Smooth muscle cell (in vitro differentiated cells): ENCODE measurements around the gene NAPSA. TPM values are rescaled to one million over a fixed set of nuclear protein-coding genes. Genes with fewer than 3 reads are reported as not detected.

Experiments
- DNase-seq: peaks from one replicate; lab custom pipeline; 2025; ENCODE audit not compliant: unreplicated experiment; lab: John Stamatoyannopoulos, UW
- H2AFZ ChIP-seq: fragments of 200-600 bp; sonication (generic); 2 replicates; pipeline ENCODE4 v1.6.0; 2016; ENCODE audit warnings: antibody characterized with exemption, low read depth, mild to moderate bottlenecking
- H3F3A ChIP-seq: fragments of 200-600 bp; sonication (generic); 2 replicates; pipeline ENCODE4 v1.6.0; 2017; ENCODE audit warnings: antibody characterized with exemption, low read depth
- H3K27ac ChIP-seq: fragments of 200-600 bp; sonication (generic); 2 replicates; pipeline ENCODE4 v1.5.1; 2016; ENCODE audit warnings: low read depth, mild to moderate bottlenecking
- H3K27me3 ChIP-seq: fragments of 200-600 bp; sonication (generic); 2 replicates; pipeline ENCODE4 v1.6.1; 2016; ENCODE audit warnings: low read depth, mild to moderate bottlenecking
- H3K36me3 ChIP-seq: fragments of 200-600 bp; sonication (generic); 2 replicates; pipeline ENCODE4 v1.5.1; 2016; ENCODE audit warnings: low read depth
- H3K4me1 ChIP-seq: fragments of 200-600 bp; sonication (generic); 2 replicates; pipeline ENCODE4 v1.5.1; 2016; ENCODE audit warnings: low read depth
- H3K4me2 ChIP-seq: fragments of 200-600 bp; sonication (generic); 2 replicates; pipeline ENCODE4 v1.6.0; 2016; ENCODE audit warnings: mild to moderate bottlenecking
- H3K4me3 ChIP-seq: fragments of 200-600 bp; sonication (generic); 2 replicates; pipeline ENCODE4 v1.5.1; 2016; ENCODE audit warnings: mild to moderate bottlenecking
- H3K79me2 ChIP-seq: fragments of 200-600 bp; sonication (generic); 2 replicates; pipeline ENCODE4 v1.6.0; 2016; ENCODE audit warnings: low read depth, mild to moderate bottlenecking
- H3K9ac ChIP-seq: fragments of 200-600 bp; sonication (generic); 2 replicates; pipeline ENCODE4 v1.6.0; 2016; ENCODE audit warnings: low read depth
- H3K9me3 ChIP-seq: fragments of 200-600 bp; sonication (generic); replicated peaks from 2 replicates; pipeline ENCODE4 v1.5.1; 2016; ENCODE audit warnings: low read depth
- H4K20me1 ChIP-seq: fragments of 200-600 bp; sonication (generic); 2 replicates; pipeline ENCODE4 v1.6.0; 2016; ENCODE audit warnings: low read depth
- WGBS: methylation state at CpG from one replicate; pipeline ENCODE4 v1.1.7; 2016; ENCODE audit warnings: low lambda C conversion rate; 5-methylcytosine and 5-hydroxymethylcytosine counted together
- polyA plus RNA-seq: library from polyadenylated mRNA; unstranded; fragments of >200 nt; fragmentation: Nextera tagmentation; extraction: Ambion mirVana; gene quantifications from 2 replicates; pipeline ENCODE4 v1.2.1, GENCODE V29; 2016
- total RNA-seq: library from RNA; depleted of rRNA; stranded (reverse); fragments of >200 nt; gene quantifications from 2 replicates; pipeline ENCODE4 v1.2.3, GENCODE V29; 2014
- TF ChIP-seq, protein P1 (sequence below): fragments of 200-600 bp; sonication (generic); IDR thresholded peaks from 2 replicates; pipeline ENCODE4 v1.5.1; 2017; ENCODE audit warnings: borderline replicate concordance, mild to moderate bottlenecking, antibody characterized with exemption; ENCODE audit not compliant: insufficient read depth, poor library complexity, severe bottlenecking

Gene NAPSA
- total and polyA plus RNA-seq, 2 experiments from 2014 or later, result 0.27 to 0.65 TPM

DNA sequence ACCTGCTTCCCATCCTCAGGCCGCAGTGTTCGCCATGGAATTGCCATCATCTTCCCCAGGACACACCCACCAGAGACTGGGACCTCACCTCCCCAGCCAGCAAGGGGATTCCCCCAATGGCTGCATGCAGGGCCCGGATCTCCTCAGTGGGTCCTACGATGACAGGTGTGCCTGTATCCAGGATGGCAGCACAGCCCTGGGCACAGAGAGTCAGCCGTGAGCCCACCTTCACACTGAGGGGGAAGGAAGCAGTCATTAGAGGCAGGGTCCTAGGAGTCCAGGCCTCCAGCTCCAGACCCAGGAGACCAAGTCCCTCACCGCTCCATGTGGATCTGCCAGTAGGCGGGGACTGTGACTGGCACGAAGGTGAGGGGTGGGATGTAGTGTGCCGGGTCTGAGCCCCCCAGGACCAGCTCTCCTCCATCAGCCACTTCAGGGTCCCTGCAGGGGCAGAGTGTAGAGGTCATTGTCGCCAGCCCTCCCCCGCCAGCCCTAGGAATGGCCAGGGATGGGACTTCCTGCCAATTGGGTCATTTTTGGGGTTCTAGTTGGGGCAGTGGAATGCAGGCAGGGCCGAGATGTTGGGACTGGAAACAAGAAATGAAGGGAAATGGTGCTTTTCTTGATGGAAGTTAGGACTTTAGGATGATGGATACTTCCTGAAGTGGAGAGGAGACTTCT lies 30.6 kb downstream of the NAPSA start:
- H4K20me1 ChIP-seq, result no peaks in the 10 kb centered on the region
- no peak overlapping the region for H3K27ac ChIP-seq
- peaks cover 12% of the 10 kb centered on the region for H3F3A ChIP-seq
- peaks cover 13% of the 10 kb centered on the region for H3K4me1 ChIP-seq
- no peak overlapping the region for H3K4me2 ChIP-seq
- no peaks in the 10 kb centered on the region for H3K36me3 ChIP-seq
- no peaks in the 10 kb centered on the region for H3K9me3 ChIP-seq
- no peak for DNase-seq
- 96% methylated on average over 12 of the region's 12 CpGs for WGBS
- no peak overlapping the region for H3K9ac ChIP-seq
- H3K4me3 ChIP-seq, result no peak overlapping the region
- H3K27me3 ChIP-seq, result no peaks in the 10 kb centered on the region
- no peaks in the 10 kb centered on the region for H3K79me2 ChIP-seq
- no peak overlapping the region for H2AFZ ChIP-seq
- TF ChIP-seq, protein P1, sequence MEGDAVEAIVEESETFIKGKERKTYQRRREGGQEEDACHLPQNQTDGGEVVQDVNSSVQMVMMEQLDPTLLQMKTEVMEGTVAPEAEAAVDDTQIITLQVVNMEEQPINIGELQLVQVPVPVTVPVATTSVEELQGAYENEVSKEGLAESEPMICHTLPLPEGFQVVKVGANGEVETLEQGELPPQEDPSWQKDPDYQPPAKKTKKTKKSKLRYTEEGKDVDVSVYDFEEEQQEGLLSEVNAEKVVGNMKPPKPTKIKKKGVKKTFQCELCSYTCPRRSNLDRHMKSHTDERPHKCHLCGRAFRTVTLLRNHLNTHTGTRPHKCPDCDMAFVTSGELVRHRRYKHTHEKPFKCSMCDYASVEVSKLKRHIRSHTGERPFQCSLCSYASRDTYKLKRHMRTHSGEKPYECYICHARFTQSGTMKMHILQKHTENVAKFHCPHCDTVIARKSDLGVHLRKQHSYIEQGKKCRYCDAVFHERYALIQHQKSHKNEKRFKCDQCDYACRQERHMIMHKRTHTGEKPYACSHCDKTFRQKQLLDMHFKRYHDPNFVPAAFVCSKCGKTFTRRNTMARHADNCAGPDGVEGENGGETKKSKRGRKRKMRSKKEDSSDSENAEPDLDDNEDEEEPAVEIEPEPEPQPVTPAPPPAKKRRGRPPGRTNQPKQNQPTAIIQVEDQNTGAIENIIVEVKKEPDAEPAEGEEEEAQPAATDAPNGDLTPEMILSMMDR, result no peak

DNA sequence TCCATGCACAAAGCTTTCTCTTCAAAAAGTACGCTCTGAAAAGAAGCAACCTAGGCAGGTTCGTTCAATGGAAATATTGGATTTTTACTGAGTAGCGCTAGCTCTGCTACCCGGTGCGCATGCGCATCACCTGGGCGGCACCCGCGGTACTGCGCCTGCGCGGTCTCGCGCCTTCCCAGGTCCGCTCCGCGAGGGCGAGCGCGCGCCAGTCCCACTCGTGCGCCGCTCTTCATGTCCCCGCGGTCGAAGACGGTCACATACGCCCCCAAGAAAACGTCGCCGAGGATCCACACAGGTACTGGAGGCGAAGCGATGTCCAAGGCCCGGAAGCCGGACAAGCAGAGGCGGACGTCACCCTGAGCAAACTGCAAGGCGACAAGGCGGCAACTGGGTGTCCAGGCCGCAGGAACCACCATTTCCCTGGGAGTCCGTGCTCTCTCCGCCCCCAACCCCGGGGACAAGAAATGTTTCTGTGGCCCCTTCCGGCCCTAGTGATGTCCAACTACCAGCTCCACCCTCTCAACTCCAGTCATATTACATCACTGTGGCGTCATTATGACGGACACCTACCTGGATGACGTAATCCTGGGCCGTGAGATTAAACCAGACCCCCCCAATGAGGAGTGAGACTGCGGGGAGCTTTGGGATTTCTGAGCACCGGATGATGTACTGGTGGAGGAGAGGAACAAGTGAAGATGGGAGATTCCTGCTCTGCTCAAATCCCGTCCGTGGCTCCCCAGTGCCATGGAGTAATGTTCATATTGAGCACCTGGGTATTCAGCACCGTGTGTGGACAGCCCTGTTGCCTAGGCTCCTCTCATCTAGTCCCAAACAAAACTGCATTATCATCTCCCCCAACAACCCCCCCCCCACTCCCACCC lies 31.5 kb downstream of the NAPSA start:
- Histone ChIP-seq H3K4me1 (peaks cover 13% of the 10 kb centered on the region), H3K9ac (peak overlapping the region; percentile 17), H4K20me1 (no peaks in the 10 kb centered on the region), H2AFZ (peak overlapping the region; percentile 23), H3K4me2 (peak overlapping the region; percentile 90), H3K9me3 (no peaks in the 10 kb centered on the region), H3K27ac (peak overlapping the region; percentile 82), H3K79me2 (no peaks in the 10 kb centered on the region), H3K36me3 (no peaks in the 10 kb centered on the region), H3K4me3 (peak overlapping the region; percentile 51), H3F3A (peaks cover 14% of the 10 kb centered on the region), H3K27me3 (no peaks in the 10 kb centered on the region)
- peak; percentile 61 for DNase-seq
- TF ChIP-seq, protein P1, result no peak
- WGBS, result 19% methylated on average over 54 of the region's 54 CpGs

DNA sequence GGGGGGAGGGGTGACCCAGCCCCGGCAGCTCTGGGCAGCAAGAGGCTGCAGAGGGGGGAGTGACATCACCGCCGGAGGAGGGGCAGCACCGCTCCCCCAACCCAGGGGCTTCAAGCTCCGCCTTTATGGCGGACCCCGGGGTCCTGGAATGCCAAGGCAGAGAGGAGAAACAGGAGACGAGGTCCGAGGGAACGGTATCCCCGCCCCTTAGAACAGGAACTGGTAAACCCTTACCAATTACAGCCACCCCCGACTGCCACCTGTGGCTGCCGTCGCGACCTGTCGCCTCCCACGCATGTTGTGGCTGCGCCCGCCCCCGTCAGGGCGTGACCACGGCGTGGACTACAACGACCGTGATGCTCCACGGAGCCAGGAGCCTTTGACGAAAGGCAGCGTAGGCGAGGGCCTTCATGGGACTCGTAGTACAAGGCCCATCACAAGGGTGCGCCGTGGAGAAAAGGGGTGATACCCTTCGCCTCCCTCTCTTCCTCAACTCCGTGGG lies 32.2 kb downstream of the NAPSA start:
- no peaks in the 10 kb centered on the region for H3K36me3 ChIP-seq
- TF ChIP-seq, protein P1, result no peak
- H3K9ac ChIP-seq, result peak overlapping the region; percentile 61
- no peaks in the 10 kb centered on the region for H3K27me3 ChIP-seq
- no peaks in the 10 kb centered on the region for H3K9me3 ChIP-seq
- WGBS, result 4% methylated on average over 34 of the region's 34 CpGs
- no peaks in the 10 kb centered on the region for H3K79me2 ChIP-seq
- DNase-seq, result peak; percentile 61
- peak overlapping the region; percentile 23 for H2AFZ ChIP-seq
- H3K4me3 ChIP-seq, result peak overlapping the region; percentile 51
- H3F3A ChIP-seq, result peaks cover 14% of the 10 kb centered on the region
- no peaks in the 10 kb centered on the region for H4K20me1 ChIP-seq
- peak overlapping the region; percentile 82 for H3K27ac ChIP-seq
- H3K4me2 ChIP-seq, result peak overlapping the region; percentile 90
- H3K4me1 ChIP-seq, result peaks cover 13% of the 10 kb centered on the region
